NK-92 (cell line): ENCODE data around the gene ASH1L.
"Not testable (repeated sequence)": the region's sequence is repeated elsewhere in the genome, so short reads cannot be mapped to it uniquely, and the experiment has no call there.

ENCODE experiments used
- DNase-seq: peaks from one replicate; lab custom pipeline; 2025; ENCODE audit not compliant: unreplicated experiment; lab: John Stamatoyannopoulos, UW

The ASH1L gene

GRCh38 chr1:155499953-155500639 is 62.5 kb downstream of the ASH1L start:
- DNase-seq = no peak

GRCh38 chr1:155499263-155499662 is 63.3 kb downstream of the ASH1L start:
- no peak for DNase-seq

GRCh38 chr1:155493595-155493994 is 69.0 kb downstream of the ASH1L start:
- not testable (repeated sequence) for DNase-seq

- not testable (repeated sequence) for DNase-seq
Measured at GRCh38 chr1:155488419-155488818, 74.2 kb downstream of the ASH1L start.

GRCh38 chr1:155487541-155487940 is 75.1 kb downstream of the ASH1L start:
- no peak for DNase-seq

- DNase-seq = not testable (repeated sequence)
Measured at GRCh38 chr1:155486952-155487351, 75.7 kb downstream of the ASH1L start.

- no peak for DNase-seq
Measured at GRCh38 chr1:155485945-155486344, 76.7 kb downstream of the ASH1L start.

- no peak for DNase-seq
Measured at GRCh38 chr1:155485222-155485621, 77.4 kb downstream of the ASH1L start.

- DNase-seq = no peak
Measured at GRCh38 chr1:155481741-155482241, 80.8 kb downstream of the ASH1L start.

GRCh38 chr1:155479205-155479604 is 83.4 kb downstream of the ASH1L start:
- no peak for DNase-seq

- no peak for DNase-seq
Measured at GRCh38 chr1:155478270-155478852, 84.2 kb downstream of the ASH1L start.

GRCh38 chr1:155474146-155474545 is 88.5 kb downstream of the ASH1L start:
- DNase-seq = no peak

- no peak for DNase-seq
Measured at GRCh38 chr1:155473151-155473821, 89.3 kb downstream of the ASH1L start.

- no peak for DNase-seq
Measured at GRCh38 chr1:155472491-155473083, 90.0 kb downstream of the ASH1L start.

- no peak for DNase-seq
Measured at GRCh38 chr1:155471891-155472290, 90.7 kb downstream of the ASH1L start.

GRCh38 chr1:155471026-155471425 is 91.6 kb downstream of the ASH1L start:
- DNase-seq = no peak

- no peak for DNase-seq
Measured at GRCh38 chr1:155466996-155467395, 95.6 kb downstream of the ASH1L start.

GRCh38 chr1:155466617-155466972 is 96.0 kb downstream of the ASH1L start:
- DNase-seq = no peak

GRCh38 chr1:155463865-155464650 is 98.5 kb downstream of the ASH1L start:
- DNase-seq = no peak

- no peak for DNase-seq
Measured at GRCh38 chr1:155458111-155458510, 104.5 kb downstream of the ASH1L start.

- DNase-seq = no peak
Measured at GRCh38 chr1:155457266-155457665, 105.3 kb downstream of the ASH1L start.
